Measurements from ENCODE around the gene GSE1. TPM values are rescaled to one million over a fixed set of nuclear protein-coding genes. Genes with fewer than 3 reads are reported as not detected.

The GSE1 gene
- total and polyA plus RNA-seq, 9 of the 15 experiments (the other 6 are each of a cell fraction or from before 2014, with no cell fraction given) = 12.2 to 244 (median 57.9) TPM

GRCh38 chr16:85688586-85689284 is 75.6 kb downstream of the GSE1 start, which contains the start of gene GINS2 (continued):
- TF ChIP-seq, protein P1, sequence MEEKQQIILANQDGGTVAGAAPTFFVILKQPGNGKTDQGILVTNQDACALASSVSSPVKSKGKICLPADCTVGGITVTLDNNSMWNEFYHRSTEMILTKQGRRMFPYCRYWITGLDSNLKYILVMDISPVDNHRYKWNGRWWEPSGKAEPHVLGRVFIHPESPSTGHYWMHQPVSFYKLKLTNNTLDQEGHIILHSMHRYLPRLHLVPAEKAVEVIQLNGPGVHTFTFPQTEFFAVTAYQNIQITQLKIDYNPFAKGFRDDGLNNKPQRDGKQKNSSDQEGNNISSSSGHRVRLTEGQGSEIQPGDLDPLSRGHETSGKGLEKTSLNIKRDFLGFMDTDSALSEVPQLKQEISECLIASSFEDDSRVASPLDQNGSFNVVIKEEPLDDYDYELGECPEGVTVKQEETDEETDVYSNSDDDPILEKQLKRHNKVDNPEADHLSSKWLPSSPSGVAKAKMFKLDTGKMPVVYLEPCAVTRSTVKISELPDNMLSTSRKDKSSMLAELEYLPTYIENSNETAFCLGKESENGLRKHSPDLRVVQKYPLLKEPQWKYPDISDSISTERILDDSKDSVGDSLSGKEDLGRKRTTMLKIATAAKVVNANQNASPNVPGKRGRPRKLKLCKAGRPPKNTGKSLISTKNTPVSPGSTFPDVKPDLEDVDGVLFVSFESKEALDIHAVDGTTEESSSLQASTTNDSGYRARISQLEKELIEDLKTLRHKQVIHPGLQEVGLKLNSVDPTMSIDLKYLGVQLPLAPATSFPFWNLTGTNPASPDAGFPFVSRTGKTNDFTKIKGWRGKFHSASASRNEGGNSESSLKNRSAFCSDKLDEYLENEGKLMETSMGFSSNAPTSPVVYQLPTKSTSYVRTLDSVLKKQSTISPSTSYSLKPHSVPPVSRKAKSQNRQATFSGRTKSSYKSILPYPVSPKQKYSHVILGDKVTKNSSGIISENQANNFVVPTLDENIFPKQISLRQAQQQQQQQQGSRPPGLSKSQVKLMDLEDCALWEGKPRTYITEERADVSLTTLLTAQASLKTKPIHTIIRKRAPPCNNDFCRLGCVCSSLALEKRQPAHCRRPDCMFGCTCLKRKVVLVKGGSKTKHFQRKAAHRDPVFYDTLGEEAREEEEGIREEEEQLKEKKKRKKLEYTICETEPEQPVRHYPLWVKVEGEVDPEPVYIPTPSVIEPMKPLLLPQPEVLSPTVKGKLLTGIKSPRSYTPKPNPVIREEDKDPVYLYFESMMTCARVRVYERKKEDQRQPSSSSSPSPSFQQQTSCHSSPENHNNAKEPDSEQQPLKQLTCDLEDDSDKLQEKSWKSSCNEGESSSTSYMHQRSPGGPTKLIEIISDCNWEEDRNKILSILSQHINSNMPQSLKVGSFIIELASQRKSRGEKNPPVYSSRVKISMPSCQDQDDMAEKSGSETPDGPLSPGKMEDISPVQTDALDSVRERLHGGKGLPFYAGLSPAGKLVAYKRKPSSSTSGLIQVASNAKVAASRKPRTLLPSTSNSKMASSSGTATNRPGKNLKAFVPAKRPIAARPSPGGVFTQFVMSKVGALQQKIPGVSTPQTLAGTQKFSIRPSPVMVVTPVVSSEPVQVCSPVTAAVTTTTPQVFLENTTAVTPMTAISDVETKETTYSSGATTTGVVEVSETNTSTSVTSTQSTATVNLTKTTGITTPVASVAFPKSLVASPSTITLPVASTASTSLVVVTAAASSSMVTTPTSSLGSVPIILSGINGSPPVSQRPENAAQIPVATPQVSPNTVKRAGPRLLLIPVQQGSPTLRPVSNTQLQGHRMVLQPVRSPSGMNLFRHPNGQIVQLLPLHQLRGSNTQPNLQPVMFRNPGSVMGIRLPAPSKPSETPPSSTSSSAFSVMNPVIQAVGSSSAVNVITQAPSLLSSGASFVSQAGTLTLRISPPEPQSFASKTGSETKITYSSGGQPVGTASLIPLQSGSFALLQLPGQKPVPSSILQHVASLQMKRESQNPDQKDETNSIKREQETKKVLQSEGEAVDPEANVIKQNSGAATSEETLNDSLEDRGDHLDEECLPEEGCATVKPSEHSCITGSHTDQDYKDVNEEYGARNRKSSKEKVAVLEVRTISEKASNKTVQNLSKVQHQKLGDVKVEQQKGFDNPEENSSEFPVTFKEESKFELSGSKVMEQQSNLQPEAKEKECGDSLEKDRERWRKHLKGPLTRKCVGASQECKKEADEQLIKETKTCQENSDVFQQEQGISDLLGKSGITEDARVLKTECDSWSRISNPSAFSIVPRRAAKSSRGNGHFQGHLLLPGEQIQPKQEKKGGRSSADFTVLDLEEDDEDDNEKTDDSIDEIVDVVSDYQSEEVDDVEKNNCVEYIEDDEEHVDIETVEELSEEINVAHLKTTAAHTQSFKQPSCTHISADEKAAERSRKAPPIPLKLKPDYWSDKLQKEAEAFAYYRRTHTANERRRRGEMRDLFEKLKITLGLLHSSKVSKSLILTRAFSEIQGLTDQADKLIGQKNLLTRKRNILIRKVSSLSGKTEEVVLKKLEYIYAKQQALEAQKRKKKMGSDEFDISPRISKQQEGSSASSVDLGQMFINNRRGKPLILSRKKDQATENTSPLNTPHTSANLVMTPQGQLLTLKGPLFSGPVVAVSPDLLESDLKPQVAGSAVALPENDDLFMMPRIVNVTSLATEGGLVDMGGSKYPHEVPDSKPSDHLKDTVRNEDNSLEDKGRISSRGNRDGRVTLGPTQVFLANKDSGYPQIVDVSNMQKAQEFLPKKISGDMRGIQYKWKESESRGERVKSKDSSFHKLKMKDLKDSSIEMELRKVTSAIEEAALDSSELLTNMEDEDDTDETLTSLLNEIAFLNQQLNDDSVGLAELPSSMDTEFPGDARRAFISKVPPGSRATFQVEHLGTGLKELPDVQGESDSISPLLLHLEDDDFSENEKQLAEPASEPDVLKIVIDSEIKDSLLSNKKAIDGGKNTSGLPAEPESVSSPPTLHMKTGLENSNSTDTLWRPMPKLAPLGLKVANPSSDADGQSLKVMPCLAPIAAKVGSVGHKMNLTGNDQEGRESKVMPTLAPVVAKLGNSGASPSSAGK (IDR thresholded peaks at IDR 0.05) = peak; percentile 90
- 0 out of 2 replicates have a peak, but pooled peaks have one; percentile 23 for TF ChIP-seq LCOR (CRISPR knock-in tag; IDR thresholded peaks at IDR 0.05)
- peak; percentile 49 for TF ChIP-seq HNRNPLL (IDR thresholded peaks at IDR 0.05; ENCODE audit: low read depth, low read length, poor library complexity, severe bottlenecking)
- TF ChIP-seq TFAP4 (CRISPR knock-in tag; IDR thresholded peaks at IDR 0.05; ENCODE audit: borderline replicate concordance) = peak; percentile 56; the same call in 1 of the 2 replicates
- peak; percentile 69 for TF ChIP-seq NEUROD1 (IDR thresholded peaks at IDR 0.05; ENCODE audit: borderline replicate concordance, low read depth, low read length, partially characterized antibody)
- no peak for TF ChIP-seq ZNF668 (CRISPR knock-in tag; IDR thresholded peaks at IDR 0.05)
- TF ChIP-seq TRIM28 (IDR thresholded peaks at IDR 0.05) = 0 out of 2 replicates have a peak, but pooled peaks have one; percentile 12
- peak; percentile 41; the same call in 1 of the 2 replicates for TF ChIP-seq MTA3 (IDR thresholded peaks at IDR 0.05; ENCODE audit: borderline replicate concordance)
- no peak for TF ChIP-seq TOE1 (IDR thresholded peaks at IDR 0.05; ENCODE audit: borderline replicate concordance)
- no peak for TF ChIP-seq TOE1 (CRISPR knock-in tag; IDR thresholded peaks at IDR 0.05; ENCODE audit: borderline replicate concordance, low read depth)
- no peak for TF ChIP-seq NCOR1 (IDR thresholded peaks at IDR 0.05)
- TF ChIP-seq TARDBP (IDR thresholded peaks at IDR 0.05) = no peak
- TF ChIP-seq LEF1 (IDR thresholded peaks at IDR 0.05) = no peak
- TF ChIP-seq ELF1 (tag; IDR thresholded peaks at IDR 0.05) = peak; percentile 54; the same call in 1 of the 2 replicates
- TF ChIP-seq KDM5B (IDR thresholded peaks at IDR 0.05; ENCODE audit: insufficient replicate concordance, low read depth, low read length) = peak; percentile 93
- TF ChIP-seq NR1H2 (CRISPR knock-in tag; IDR thresholded peaks at IDR 0.05) = no peak
